ENCODE results near the gene MYOC. TPM values are rescaled to one million over a fixed set of nuclear protein-coding genes. Genes with fewer than 3 reads are reported as not detected.

Gene MYOC
- polyA plus RNA-seq, 1 donor from 2014 or later = not detected

DNA sequence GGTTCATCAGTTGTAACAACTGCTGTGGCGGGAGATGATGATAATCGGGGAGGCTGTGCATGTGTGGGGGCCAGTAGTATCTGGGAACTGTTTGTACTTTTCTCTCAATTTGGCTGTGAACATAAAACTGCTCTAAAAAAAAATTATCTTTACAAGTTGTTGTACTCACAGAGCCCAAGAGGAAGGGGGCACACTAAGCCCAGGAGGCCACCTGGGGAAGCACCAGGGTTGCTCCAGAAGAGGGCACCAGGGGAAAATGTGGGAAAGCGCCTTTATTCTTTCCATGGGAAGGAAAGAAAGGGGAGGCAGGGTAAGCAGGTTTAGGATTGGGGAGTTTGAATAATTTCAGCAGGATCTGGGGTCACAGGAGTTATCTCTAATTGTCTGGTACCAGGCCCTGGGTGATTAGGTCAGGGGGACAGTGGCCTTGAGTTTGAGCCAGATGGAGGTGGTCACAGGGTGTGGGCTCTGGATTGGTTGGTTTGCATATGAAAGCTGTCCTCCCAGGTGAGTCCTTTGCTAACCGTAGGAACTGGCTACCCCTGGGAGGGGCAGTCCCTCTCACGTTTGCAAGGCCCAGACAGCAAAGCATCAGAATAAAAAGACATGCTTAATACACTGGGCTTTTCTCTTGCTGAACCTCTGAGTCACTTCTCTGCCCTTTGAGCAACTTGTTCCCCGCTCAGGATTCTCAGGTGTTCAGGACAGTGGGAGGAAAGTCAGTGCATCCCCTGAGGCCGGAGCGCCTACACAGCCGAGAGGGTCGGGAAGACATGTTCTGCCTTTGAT lies 11.2 kb downstream of the MYOC start:
- H3K4me2 ChIP-seq (ENCODE audit: low read length) = no peak overlapping the region
- no peaks in the 10 kb centered on the region for H3K9me2 ChIP-seq (ENCODE audit: insufficient read depth, low read length)
- H4K20me1 ChIP-seq (ENCODE audit: insufficient read depth) = no peaks in the 10 kb centered on the region
- H3K4me3 ChIP-seq (ENCODE audit: low read length) = no peak overlapping the region
- no peaks in the 10 kb centered on the region for H3F3A ChIP-seq (ENCODE audit: insufficient read depth, low read length, poor library complexity, severe bottlenecking)
- TF ChIP-seq EP300 (conservative IDR thresholded peaks at IDR 0.05; ENCODE audit: poor library complexity, severe bottlenecking) (no peak), EZH2 (IDR thresholded peaks at IDR 0.05; ENCODE audit: borderline replicate concordance, insufficient read depth, low read length, poor library complexity, severe bottlenecking) (no peak), SMC3 (conservative IDR thresholded peaks at IDR 0.05; ENCODE audit: poor library complexity) (no peak), RAD21 (conservative IDR thresholded peaks at IDR 0.05) (no peak), POLR2AphosphoS5 (IDR thresholded peaks at IDR 0.05) (no peak), MXI1 (conservative IDR thresholded peaks at IDR 0.05; ENCODE audit: poor library complexity, severe bottlenecking) (no peak), TAF1 (IDR thresholded peaks at IDR 0.05; ENCODE audit: low read depth) (no peak)
- TF ChIP-seq, protein P1, sequence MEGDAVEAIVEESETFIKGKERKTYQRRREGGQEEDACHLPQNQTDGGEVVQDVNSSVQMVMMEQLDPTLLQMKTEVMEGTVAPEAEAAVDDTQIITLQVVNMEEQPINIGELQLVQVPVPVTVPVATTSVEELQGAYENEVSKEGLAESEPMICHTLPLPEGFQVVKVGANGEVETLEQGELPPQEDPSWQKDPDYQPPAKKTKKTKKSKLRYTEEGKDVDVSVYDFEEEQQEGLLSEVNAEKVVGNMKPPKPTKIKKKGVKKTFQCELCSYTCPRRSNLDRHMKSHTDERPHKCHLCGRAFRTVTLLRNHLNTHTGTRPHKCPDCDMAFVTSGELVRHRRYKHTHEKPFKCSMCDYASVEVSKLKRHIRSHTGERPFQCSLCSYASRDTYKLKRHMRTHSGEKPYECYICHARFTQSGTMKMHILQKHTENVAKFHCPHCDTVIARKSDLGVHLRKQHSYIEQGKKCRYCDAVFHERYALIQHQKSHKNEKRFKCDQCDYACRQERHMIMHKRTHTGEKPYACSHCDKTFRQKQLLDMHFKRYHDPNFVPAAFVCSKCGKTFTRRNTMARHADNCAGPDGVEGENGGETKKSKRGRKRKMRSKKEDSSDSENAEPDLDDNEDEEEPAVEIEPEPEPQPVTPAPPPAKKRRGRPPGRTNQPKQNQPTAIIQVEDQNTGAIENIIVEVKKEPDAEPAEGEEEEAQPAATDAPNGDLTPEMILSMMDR (IDR thresholded peaks at IDR 0.05; ENCODE audit: poor library complexity, severe bottlenecking) = no peak
- TF ChIP-seq, protein P2, sequence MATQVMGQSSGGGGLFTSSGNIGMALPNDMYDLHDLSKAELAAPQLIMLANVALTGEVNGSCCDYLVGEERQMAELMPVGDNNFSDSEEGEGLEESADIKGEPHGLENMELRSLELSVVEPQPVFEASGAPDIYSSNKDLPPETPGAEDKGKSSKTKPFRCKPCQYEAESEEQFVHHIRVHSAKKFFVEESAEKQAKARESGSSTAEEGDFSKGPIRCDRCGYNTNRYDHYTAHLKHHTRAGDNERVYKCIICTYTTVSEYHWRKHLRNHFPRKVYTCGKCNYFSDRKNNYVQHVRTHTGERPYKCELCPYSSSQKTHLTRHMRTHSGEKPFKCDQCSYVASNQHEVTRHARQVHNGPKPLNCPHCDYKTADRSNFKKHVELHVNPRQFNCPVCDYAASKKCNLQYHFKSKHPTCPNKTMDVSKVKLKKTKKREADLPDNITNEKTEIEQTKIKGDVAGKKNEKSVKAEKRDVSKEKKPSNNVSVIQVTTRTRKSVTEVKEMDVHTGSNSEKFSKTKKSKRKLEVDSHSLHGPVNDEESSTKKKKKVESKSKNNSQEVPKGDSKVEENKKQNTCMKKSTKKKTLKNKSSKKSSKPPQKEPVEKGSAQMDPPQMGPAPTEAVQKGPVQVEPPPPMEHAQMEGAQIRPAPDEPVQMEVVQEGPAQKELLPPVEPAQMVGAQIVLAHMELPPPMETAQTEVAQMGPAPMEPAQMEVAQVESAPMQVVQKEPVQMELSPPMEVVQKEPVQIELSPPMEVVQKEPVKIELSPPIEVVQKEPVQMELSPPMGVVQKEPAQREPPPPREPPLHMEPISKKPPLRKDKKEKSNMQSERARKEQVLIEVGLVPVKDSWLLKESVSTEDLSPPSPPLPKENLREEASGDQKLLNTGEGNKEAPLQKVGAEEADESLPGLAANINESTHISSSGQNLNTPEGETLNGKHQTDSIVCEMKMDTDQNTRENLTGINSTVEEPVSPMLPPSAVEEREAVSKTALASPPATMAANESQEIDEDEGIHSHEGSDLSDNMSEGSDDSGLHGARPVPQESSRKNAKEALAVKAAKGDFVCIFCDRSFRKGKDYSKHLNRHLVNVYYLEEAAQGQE (IDR thresholded peaks at IDR 0.05; ENCODE audit: borderline replicate concordance) = no peak
- H3K36me3 ChIP-seq (ENCODE audit: insufficient read depth, low read length) = no peaks in the 10 kb centered on the region
- H3K9ac ChIP-seq (ENCODE audit: low read length) = no peak overlapping the region
- no peaks in the 10 kb centered on the region for H3K9me3 ChIP-seq (ENCODE audit: low read length)
- H3K27ac ChIP-seq (ENCODE audit: low read length) = no peak overlapping the region
- no peaks in the 10 kb centered on the region for H3K27me3 ChIP-seq (ENCODE audit: insufficient read depth, low read depth, low read length)
- no peak overlapping the region for H2AFZ ChIP-seq (ENCODE audit: low read depth, low read length)
- no peaks in the 10 kb centered on the region for H3K79me2 ChIP-seq (replicated peaks; ENCODE audit: insufficient read depth, low read length)

GRCh38 chr1:171640225-171640624 lies 12.3 kb downstream of the MYOC start:
- Histone ChIP-seq H3K9me2 (ENCODE audit: insufficient read depth, low read length) (no peaks in the 10 kb centered on the region), H4K20me1 (ENCODE audit: insufficient read depth) (no peaks in the 10 kb centered on the region), H3K27me3 (ENCODE audit: insufficient read depth, low read depth, low read length) (no peaks in the 10 kb centered on the region), H3K27ac (ENCODE audit: low read length) (no peak overlapping the region), H3K79me2 (replicated peaks; ENCODE audit: insufficient read depth, low read length) (no peaks in the 10 kb centered on the region), H3K9ac (ENCODE audit: low read length) (no peak overlapping the region), H3K4me2 (ENCODE audit: low read length) (no peak overlapping the region), H3K4me3 (ENCODE audit: low read length) (no peak overlapping the region), H3K36me3 (ENCODE audit: insufficient read depth, low read length) (no peaks in the 10 kb centered on the region), H2AFZ (ENCODE audit: low read depth, low read length) (no peak overlapping the region), H3F3A (ENCODE audit: insufficient read depth, low read length, poor library complexity, severe bottlenecking) (no peaks in the 10 kb centered on the region), H3K9me3 (ENCODE audit: low read length) (no peaks in the 10 kb centered on the region)
- TF ChIP-seq EP300 (conservative IDR thresholded peaks at IDR 0.05; ENCODE audit: poor library complexity, severe bottlenecking) (no peak), SMC3 (conservative IDR thresholded peaks at IDR 0.05; ENCODE audit: poor library complexity) (no peak)

All from neural cell (in vitro differentiated cells).